Smooth muscle cell (in vitro differentiated cells): ENCODE data around the gene PGPEP1. TPM values are rescaled to one million over a fixed set of nuclear protein-coding genes. Genes with fewer than 3 reads are reported as not detected.
"Not testable (repeated sequence)": the region's sequence is repeated elsewhere in the genome, so short reads cannot be mapped to it uniquely, and the experiment has no call there.

Experiments used
- DNase-seq: peaks from one replicate; lab custom pipeline; 2025; ENCODE audit not compliant: unreplicated experiment; lab: John Stamatoyannopoulos, UW
- H2AFZ ChIP-seq: fragments of 200-600 bp; sonication (generic); 2 replicates; pipeline ENCODE4 v1.6.0; 2016; ENCODE audit warnings: antibody characterized with exemption, low read depth, mild to moderate bottlenecking
- H3F3A ChIP-seq: fragments of 200-600 bp; sonication (generic); 2 replicates; pipeline ENCODE4 v1.6.0; 2017; ENCODE audit warnings: antibody characterized with exemption, low read depth
- H3K27ac ChIP-seq: fragments of 200-600 bp; sonication (generic); 2 replicates; pipeline ENCODE4 v1.5.1; 2016; ENCODE audit warnings: low read depth, mild to moderate bottlenecking
- H3K27me3 ChIP-seq: fragments of 200-600 bp; sonication (generic); 2 replicates; pipeline ENCODE4 v1.6.1; 2016; ENCODE audit warnings: low read depth, mild to moderate bottlenecking
- H3K36me3 ChIP-seq: fragments of 200-600 bp; sonication (generic); 2 replicates; pipeline ENCODE4 v1.5.1; 2016; ENCODE audit warnings: low read depth
- H3K4me1 ChIP-seq: fragments of 200-600 bp; sonication (generic); 2 replicates; pipeline ENCODE4 v1.5.1; 2016; ENCODE audit warnings: low read depth
- H3K4me2 ChIP-seq: fragments of 200-600 bp; sonication (generic); 2 replicates; pipeline ENCODE4 v1.6.0; 2016; ENCODE audit warnings: mild to moderate bottlenecking
- H3K4me3 ChIP-seq: fragments of 200-600 bp; sonication (generic); 2 replicates; pipeline ENCODE4 v1.5.1; 2016; ENCODE audit warnings: mild to moderate bottlenecking
- H3K79me2 ChIP-seq: fragments of 200-600 bp; sonication (generic); 2 replicates; pipeline ENCODE4 v1.6.0; 2016; ENCODE audit warnings: low read depth, mild to moderate bottlenecking
- H3K9ac ChIP-seq: fragments of 200-600 bp; sonication (generic); 2 replicates; pipeline ENCODE4 v1.6.0; 2016; ENCODE audit warnings: low read depth
- H3K9me3 ChIP-seq: fragments of 200-600 bp; sonication (generic); replicated peaks from 2 replicates; pipeline ENCODE4 v1.5.1; 2016; ENCODE audit warnings: low read depth
- H4K20me1 ChIP-seq: fragments of 200-600 bp; sonication (generic); 2 replicates; pipeline ENCODE4 v1.6.0; 2016; ENCODE audit warnings: low read depth
- CTCF ChIP-seq: fragments of 200-600 bp; sonication (generic); IDR thresholded peaks from 2 replicates; pipeline ENCODE4 v1.5.1; 2017; ENCODE audit warnings: borderline replicate concordance, mild to moderate bottlenecking, antibody characterized with exemption; ENCODE audit not compliant: insufficient read depth, poor library complexity, severe bottlenecking
- WGBS: methylation state at CpG from one replicate; pipeline ENCODE4 v1.1.7; 2016; ENCODE audit warnings: low lambda C conversion rate; 5-methylcytosine and 5-hydroxymethylcytosine counted together
- polyA plus RNA-seq: library from polyadenylated mRNA; unstranded; fragments of >200 nt; fragmentation: Nextera tagmentation; extraction: Ambion mirVana; gene quantifications from 2 replicates; pipeline ENCODE4 v1.2.1, GENCODE V29; 2016
- total RNA-seq: library from RNA; depleted of rRNA; stranded (reverse); fragments of >200 nt; gene quantifications from 2 replicates; pipeline ENCODE4 v1.2.3, GENCODE V29; 2014

Gene PGPEP1
- total and polyA plus RNA-seq, 2 experiments from 2014 or later, result 4.5 to 11.7 TPM

GRCh38 chr19:18321734-18322102 lies 18.7 kb upstream of the PGPEP1 start:
- WGBS, result 4% methylated on average over 9 of the region's 9 CpGs
- TF ChIP-seq CTCF, result no peak
- Histone ChIP-seq H4K20me1 (no peaks in the 10 kb centered on the region), H3K9me3 (no peaks in the 10 kb centered on the region), H3F3A (peaks cover 24% of the 10 kb centered on the region), H3K27me3 (no peaks in the 10 kb centered on the region), H2AFZ (no peak overlapping the region), H3K4me2 (peak overlapping the region; percentile 97), H3K79me2 (peaks cover 39% of the 10 kb centered on the region), H3K4me1 (peaks cover 22% of the 10 kb centered on the region), H3K9ac (no peak overlapping the region), H3K36me3 (no peaks in the 10 kb centered on the region), H3K27ac (peak overlapping the region; percentile 65), H3K4me3 (peak overlapping the region; percentile 63)
- DNase-seq, result no peak

- H3K27me3 ChIP-seq, result no peaks in the 10 kb centered on the region
- no peaks in the 10 kb centered on the region for H3K36me3 ChIP-seq
- no peak for TF ChIP-seq CTCF
- peaks cover 22% of the 10 kb centered on the region for H3K4me1 ChIP-seq
- peaks cover 36% of the 10 kb centered on the region for H3K79me2 ChIP-seq
- H3F3A ChIP-seq, result peaks cover 24% of the 10 kb centered on the region
- peak overlapping the region; percentile 68 for H3K9ac ChIP-seq
- no peak for DNase-seq
- no peak overlapping the region for H2AFZ ChIP-seq
- H3K9me3 ChIP-seq, result no peaks in the 10 kb centered on the region
- 6% methylated on average over 7 of the region's 7 CpGs for WGBS
- peak overlapping the region; percentile 65 for H3K27ac ChIP-seq
- H3K4me2 ChIP-seq, result peak overlapping the region; percentile 97
- H3K4me3 ChIP-seq, result peak overlapping the region; percentile 63
- no peaks in the 10 kb centered on the region for H4K20me1 ChIP-seq
Measured at GRCh38 chr19:18322318-18322758, 18.1 kb upstream of the PGPEP1 start.

GRCh38 chr19:18322759-18323460 lies 17.5 kb upstream of the PGPEP1 start, which contains the start of gene LSM4:
Gene LSM4, minus strand, starts transcription at chr19:18323076. Its CDS starts 56 bp downstream, at chr19:18323020.
- H3K79me2 ChIP-seq, result peaks cover 30% of the 10 kb centered on the region
- peaks cover 24% of the 10 kb centered on the region for H3F3A ChIP-seq
- H3K27me3 ChIP-seq, result no peaks in the 10 kb centered on the region
- DNase-seq, result peak; percentile 91
- H3K9ac ChIP-seq, result peak within 1 kb of the TSS; percentile 77
- peak within 1 kb of the TSS; percentile 63 for H3K4me3 ChIP-seq
- H4K20me1 ChIP-seq, result no peaks in the 10 kb centered on the region
- WGBS, result under 1% methylated on average over 68 of the region's 75 CpGs
- H3K36me3 ChIP-seq, result no peaks in the 10 kb centered on the region
- peak; percentile 6 for TF ChIP-seq CTCF
- peak within 1 kb of the TSS; percentile 97 for H3K4me2 ChIP-seq
- peak within 1 kb of the TSS; percentile 85 for H3K27ac ChIP-seq
- H3K4me1 ChIP-seq, result peaks cover 22% of the 10 kb centered on the region
- H3K9me3 ChIP-seq, result no peaks in the 10 kb centered on the region
- H2AFZ ChIP-seq, result peak within 1 kb of the TSS; percentile 90

- H2AFZ ChIP-seq, H3K4me2 ChIP-seq, H3K4me3 ChIP-seq, H3K27me3 ChIP-seq, H3K9ac ChIP-seq, DNase-seq, H3K9me3 ChIP-seq, H4K20me1 ChIP-seq, H3K36me3 ChIP-seq: not testable (repeated sequence)
- Histone ChIP-seq H3K4me1 (peaks cover 29% of the 10 kb centered on the region), H3F3A (peaks cover 26% of the 10 kb centered on the region), H3K27ac (peak overlapping the region; percentile 85), H3K79me2 (peaks cover 21% of the 10 kb centered on the region)
- WGBS, result 76% methylated on average over 6 of the region's 6 CpGs
Measured at GRCh38 chr19:18324373-18324731, 16.0 kb upstream of the PGPEP1 start.
